NT2/D1 (cell line): Measurements from ENCODE around the gene FRK.

ENCODE experiments used
- DNase-seq: peaks from one replicate; pipeline ENCODE4 v3.0.0-alpha.2; 2011; ENCODE audit warnings: low read depth, low spot score
- H3K27me3 ChIP-seq: 2 replicates; pipeline ENCODE4 v1.6.0; 2011; ENCODE audit warnings: mild to moderate bottlenecking; ENCODE audit not compliant: insufficient read length, insufficient read depth
- H3K36me3 ChIP-seq: 2 replicates; pipeline ENCODE4 v1.6.1; 2011; ENCODE audit warnings: mild to moderate bottlenecking, low read length, mixed read lengths; ENCODE audit not compliant: insufficient read depth, insufficient read length
- H3K4me1 ChIP-seq: 2 replicates; pipeline ENCODE4 v1.5.1; 2011; ENCODE audit not compliant: insufficient read depth, insufficient read length
- H3K4me3 ChIP-seq: 2 replicates; pipeline ENCODE4 v1.5.1; 2011; ENCODE audit warnings: low read depth; ENCODE audit not compliant: insufficient read length
- H3K9ac ChIP-seq: 2 replicates; pipeline ENCODE4 v1.6.0; 2011; ENCODE audit warnings: low read depth; ENCODE audit not compliant: insufficient read length
- H3K9me3 ChIP-seq: 2 replicates; pipeline ENCODE4 v1.5.1; 2011; ENCODE audit warnings: mild to moderate bottlenecking, low read length; ENCODE audit not compliant: insufficient read depth
- SUZ12 ChIP-seq: IDR thresholded peaks from 2 replicates; pipeline ENCODE4 v1.6.1; 2011; ENCODE audit not compliant: insufficient read length, insufficient read depth; ENCODE audit errors: extremely low read depth
- YY1 ChIP-seq: IDR thresholded peaks from 2 replicates; pipeline ENCODE4 v1.6.1; 2011; ENCODE audit not compliant: insufficient read length, insufficient read depth
- ZNF274 ChIP-seq: IDR thresholded peaks from 2 replicates; pipeline ENCODE4 v1.6.1; 2011; ENCODE audit warnings: mild to moderate bottlenecking, low read depth, low read length

FRK gene

DNA sequence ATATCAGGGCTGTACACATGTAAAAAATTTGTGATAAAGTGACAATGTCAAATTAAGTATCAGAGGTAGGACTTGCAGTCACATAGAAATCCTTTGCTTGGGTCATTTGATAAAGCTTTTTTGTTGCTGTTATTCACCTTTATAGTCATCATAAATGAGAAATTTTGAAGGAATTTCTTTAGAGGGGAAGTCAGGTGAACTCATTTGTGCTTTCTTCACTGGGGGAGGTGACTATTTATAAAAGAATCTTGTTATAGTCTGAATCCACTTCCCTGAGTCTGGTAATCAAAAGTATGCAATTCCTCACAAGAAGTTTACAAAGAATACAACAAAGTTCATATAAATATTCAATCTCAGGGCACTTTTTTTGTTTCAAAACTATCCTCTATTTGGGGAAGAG is 47.7 kb downstream of the FRK start:
- no peaks in the 10 kb centered on the region for H3K9me3 ChIP-seq
- no peaks in the 10 kb centered on the region for H3K4me1 ChIP-seq
- no peak overlapping the region for H3K4me3 ChIP-seq
- H3K9ac ChIP-seq = no peak overlapping the region
- TF ChIP-seq SUZ12 (no peak), ZNF274 (no peak)
- no peak for DNase-seq
- no peaks in the 10 kb centered on the region for H3K27me3 ChIP-seq
- no peaks in the 10 kb centered on the region for H3K36me3 ChIP-seq

- Histone ChIP-seq H3K36me3 (no peaks in the 10 kb centered on the region), H3K4me1 (no peaks in the 10 kb centered on the region), H3K9me3 (no peaks in the 10 kb centered on the region), H3K27me3 (no peaks in the 10 kb centered on the region), H3K4me3 (no peak overlapping the region), H3K9ac (no peak overlapping the region)
- no peak for DNase-seq
- no peak for TF ChIP-seq YY1
- TF ChIP-seq SUZ12 = no peak
- TF ChIP-seq ZNF274 = no peak
These were observed 48.2 kb downstream of the FRK start for GRCh38 chr6:116012471-116012949.

- DNase-seq = no peak
- H3K36me3 ChIP-seq = no peaks in the 10 kb centered on the region
- H3K27me3 ChIP-seq = no peaks in the 10 kb centered on the region
- H3K4me1 ChIP-seq = no peaks in the 10 kb centered on the region
- no peak overlapping the region for H3K4me3 ChIP-seq
- no peaks in the 10 kb centered on the region for H3K9me3 ChIP-seq
- H3K9ac ChIP-seq = no peak overlapping the region
- TF ChIP-seq YY1 (no peak), SUZ12 (no peak), ZNF274 (no peak)
These were observed 49.2 kb downstream of the FRK start for GRCh38 chr6:116011520-116011919.

DNA sequence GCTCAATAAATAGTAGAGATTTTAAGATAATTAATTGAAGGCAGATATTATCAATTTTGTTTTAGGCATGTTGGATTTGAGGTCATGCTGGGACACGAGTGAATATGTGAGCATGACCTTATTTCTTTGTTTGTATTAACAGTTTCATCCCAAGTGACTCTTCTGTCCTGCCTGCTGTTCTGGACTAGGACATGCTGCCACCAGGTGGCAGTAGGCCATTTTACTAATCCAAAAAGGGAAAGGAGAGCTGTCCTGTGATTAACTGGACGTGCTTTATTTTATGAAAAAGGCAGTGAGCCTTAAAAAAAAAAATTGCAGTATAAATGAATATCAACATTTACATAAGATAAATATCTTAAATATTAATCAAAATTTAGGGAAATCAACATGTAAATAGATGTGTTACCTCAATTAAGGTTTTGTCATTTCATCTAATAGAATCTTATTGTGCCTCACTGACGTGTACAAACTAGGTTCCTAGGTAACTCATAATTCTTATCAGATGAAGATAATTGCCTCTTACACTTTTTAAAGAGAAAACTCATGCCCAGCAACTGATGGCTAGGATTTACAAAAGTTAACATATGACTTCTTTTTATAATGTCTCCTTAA is 49.8 kb downstream of the FRK start:
- Histone ChIP-seq H3K36me3 (no peaks in the 10 kb centered on the region), H3K9me3 (no peaks in the 10 kb centered on the region), H3K4me1 (no peaks in the 10 kb centered on the region), H3K27me3 (no peaks in the 10 kb centered on the region), H3K9ac (no peak overlapping the region), H3K4me3 (no peak overlapping the region)
- TF ChIP-seq YY1 (no peak), ZNF274 (no peak), SUZ12 (no peak)
- peak; percentile 15 for DNase-seq

DNA sequence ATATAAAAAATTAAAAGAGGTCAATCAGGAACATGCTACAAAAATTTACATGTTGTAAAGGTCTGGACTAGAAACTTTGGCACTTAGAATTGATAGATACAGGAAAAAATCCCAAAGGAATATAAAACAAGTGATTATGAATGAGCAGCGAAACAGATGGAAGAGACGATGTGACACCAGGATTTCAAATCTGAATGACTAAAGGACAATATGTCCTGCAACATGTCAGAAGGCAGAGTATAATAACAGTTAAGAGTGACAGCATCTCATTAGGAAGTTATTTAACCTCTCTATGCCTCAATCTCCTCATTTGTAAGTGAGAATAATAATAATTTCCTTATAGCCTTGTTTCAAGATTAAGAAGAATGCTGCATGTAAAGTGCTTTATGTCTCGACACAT is 50.3 kb downstream of the FRK start:
- TF ChIP-seq ZNF274 (no peak), YY1 (no peak), SUZ12 (no peak)
- no peaks in the 10 kb centered on the region for H3K9me3 ChIP-seq
- H3K4me3 ChIP-seq = no peak overlapping the region
- DNase-seq = no peak
- H3K36me3 ChIP-seq = no peaks in the 10 kb centered on the region
- no peak overlapping the region for H3K9ac ChIP-seq
- no peaks in the 10 kb centered on the region for H3K27me3 ChIP-seq
- H3K4me1 ChIP-seq = no peaks in the 10 kb centered on the region

DNA sequence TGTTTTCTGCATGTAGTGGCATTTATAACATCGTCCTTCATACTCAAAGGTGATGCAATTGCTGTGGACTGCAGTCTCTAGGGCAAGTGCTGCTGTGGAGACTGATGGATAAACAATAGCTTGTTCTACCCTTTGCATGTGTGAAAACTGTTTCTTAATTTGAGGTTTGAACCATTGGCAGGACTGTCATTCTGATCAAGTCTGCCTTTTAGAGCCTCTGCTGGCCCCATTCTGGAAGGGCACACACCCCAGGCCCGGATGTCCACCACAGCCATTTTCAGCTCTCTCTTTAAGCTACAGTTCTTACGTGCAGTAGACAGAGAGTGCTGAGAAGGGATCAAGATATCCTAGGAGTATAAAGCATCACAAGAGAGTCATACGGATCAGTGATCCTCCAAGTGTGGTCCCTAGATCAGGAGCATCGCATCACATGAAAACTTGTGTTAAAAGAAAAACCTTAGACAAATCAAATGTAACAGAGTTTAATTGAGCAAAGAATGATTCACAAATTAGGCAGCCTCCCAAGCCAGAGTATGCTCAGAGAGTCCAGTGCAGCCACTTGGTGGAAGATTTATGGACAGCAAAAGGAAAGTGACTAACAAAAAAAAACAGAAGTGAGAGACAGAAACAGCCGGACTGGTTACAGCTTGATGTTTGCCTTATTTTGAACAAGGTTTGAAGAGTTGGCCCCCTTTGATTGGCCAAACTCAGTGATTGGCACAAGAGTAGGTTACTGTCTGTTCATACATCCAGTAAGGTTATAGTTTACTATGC is 52.0 kb downstream of the FRK start:
- H3K4me1 ChIP-seq = no peaks in the 10 kb centered on the region

GRCh38 chr6:116004841-116005815 is 55.6 kb downstream of the FRK start:
- TF ChIP-seq YY1 (no peak), ZNF274 (no peak)
- Histone ChIP-seq H3K9ac (no peak overlapping the region), H3K4me1 (no peaks in the 10 kb centered on the region), H3K36me3 (no peaks in the 10 kb centered on the region), H3K4me3 (no peak overlapping the region), H3K9me3 (no peaks in the 10 kb centered on the region), H3K27me3 (no peaks in the 10 kb centered on the region)
- DNase-seq = no peak

More for the DNA sequence above, 52.0 kb downstream of the FRK start:
- DNase-seq = no peak
- TF ChIP-seq ZNF274 (no peak), SUZ12 (no peak), YY1 (no peak)
- no peak overlapping the region for H3K4me3 ChIP-seq
- no peaks in the 10 kb centered on the region for H3K27me3 ChIP-seq
- no peaks in the 10 kb centered on the region for H3K9me3 ChIP-seq
- no peaks in the 10 kb centered on the region for H3K36me3 ChIP-seq
- H3K9ac ChIP-seq = no peak overlapping the region
